Caco-2 (cell line): ENCODE data around the gene SIPA1. TPM values are rescaled to one million over a fixed set of nuclear protein-coding genes. Genes with fewer than 3 reads are reported as not detected.

ENCODE experiments used
- BruUV-seq: library from RNA; stranded (reverse); fragments of 400-500 nt; replicated peaks from 2 replicates; lab custom pipeline; 2021; lab: Mats Ljungman, UMichigan
- CTCF ChIA-PET: fragments of 300-600 bp; sonication (Branson Sonifier 250); formaldehyde crosslinking; loops from one replicate; lab custom pipeline; 2022; ENCODE audit warnings: antibody characterized with exemption; lab: Charles Lee
- POLR2A ChIA-PET: fragments of 300-600 bp; sonication (Branson Sonifier 250); formaldehyde crosslinking; loops from one replicate; lab custom pipeline; 2022; ENCODE audit warnings: antibody characterized with exemption; lab: Charles Lee
- DNase-seq, 2 experiments: peaks; one replicate each; pipeline versions ENCODE4 v3.0.0 to v3.0.0-alpha.2; 2020 to 2022
- H3K27me3 ChIP-seq: replicated peaks from 2 replicates; pipeline ENCODE4 v1.6.0; 2011; ENCODE audit warnings: low read length; ENCODE audit not compliant: control insufficient read depth, insufficient read depth
- H3K36me3 ChIP-seq: 2 replicates; pipeline ENCODE4 v1.5.1; 2011; ENCODE audit warnings: low read length; ENCODE audit not compliant: control insufficient read depth, insufficient read depth
- H3K4me1 ChIP-seq: fragments of 250-450 bp; sonication (Bioruptor Pico); 2 replicates; pipeline ENCODE4 v1.5.1; 2020; ENCODE audit warnings: mild to moderate bottlenecking
- H3K4me3 ChIP-seq: 2 replicates; pipeline ENCODE4 v1.5.1; 2011; ENCODE audit warnings: low read depth, mild to moderate bottlenecking, control low read depth, low read length
- H3K9me3 ChIP-seq: fragments of 250-450 bp; sonication (Bioruptor Pico); 2 replicates; pipeline ENCODE4 v1.5.1; 2020; ENCODE audit warnings: mild to moderate bottlenecking, moderate library complexity
- H3K27ac Mint-ChIP-seq: one replicate; pipeline ENCODE4 v1.8.0; 2022; ENCODE audit warnings: mixed read lengths; ENCODE audit not compliant: unreplicated experiment
- H3K27me3 Mint-ChIP-seq: one replicate; pipeline ENCODE4 v1.8.0; 2022; ENCODE audit warnings: mixed read lengths; ENCODE audit not compliant: insufficient read depth, unreplicated experiment
- H3K36me3 Mint-ChIP-seq: one replicate; pipeline ENCODE4 v1.8.0; 2022; ENCODE audit warnings: mild to moderate bottlenecking, mixed read lengths; ENCODE audit not compliant: insufficient read depth, unreplicated experiment
- H3K4me1 Mint-ChIP-seq: one replicate; pipeline ENCODE4 v1.8.0; 2022; ENCODE audit warnings: low read depth, mixed read lengths; ENCODE audit not compliant: unreplicated experiment
- H3K4me3 Mint-ChIP-seq: one replicate; pipeline ENCODE4 v1.8.0; 2022; ENCODE audit warnings: mild to moderate bottlenecking, moderate library complexity, mixed read lengths; ENCODE audit not compliant: unreplicated experiment
- H3K9me3 Mint-ChIP-seq: one replicate; pipeline ENCODE4 v1.8.0; 2022; ENCODE audit warnings: mixed read lengths; ENCODE audit not compliant: unreplicated experiment
- intact Hi-C: fragments of 100-400 bp; cut with micrococcal nuclease; formaldehyde crosslinking; loops from one replicate; pipeline ENCODE4 v1.10.0; 2022; ENCODE audit not compliant: unreplicated experiment
- total RNA-seq: library from RNA; stranded (reverse); gene quantifications from 2 replicates; pipeline ENCODE4 v1.2.3, GENCODE V29; 2022
- TF ChIP-seq, protein P1 (sequence below), 2 experiments: fragments of 200-600 bp in 1 of 2; IDR thresholded peaks; 1 replicate in 1 of 2; 2 replicates in 1 of 2; pipeline versions ENCODE4 v1.5.1 to v1.8.0; 2011 to 2022; ENCODE audit warnings: antibody characterized with exemption in 1 of 2, control low read depth in 1 of 2, inconsistent platforms in 1 of 2, low read depth in 1 of 2, low read length in 1 of 2, mild to moderate bottlenecking in 1 of 2, moderate library complexity in 1 of 2; ENCODE audit not compliant: insufficient read depth in 1 of 2, severe bottlenecking in 1 of 2, unreplicated experiment in 1 of 2

Gene SIPA1
- total RNA-seq, 1 experiment from 2014 or later: 30.5 TPM

DNA sequence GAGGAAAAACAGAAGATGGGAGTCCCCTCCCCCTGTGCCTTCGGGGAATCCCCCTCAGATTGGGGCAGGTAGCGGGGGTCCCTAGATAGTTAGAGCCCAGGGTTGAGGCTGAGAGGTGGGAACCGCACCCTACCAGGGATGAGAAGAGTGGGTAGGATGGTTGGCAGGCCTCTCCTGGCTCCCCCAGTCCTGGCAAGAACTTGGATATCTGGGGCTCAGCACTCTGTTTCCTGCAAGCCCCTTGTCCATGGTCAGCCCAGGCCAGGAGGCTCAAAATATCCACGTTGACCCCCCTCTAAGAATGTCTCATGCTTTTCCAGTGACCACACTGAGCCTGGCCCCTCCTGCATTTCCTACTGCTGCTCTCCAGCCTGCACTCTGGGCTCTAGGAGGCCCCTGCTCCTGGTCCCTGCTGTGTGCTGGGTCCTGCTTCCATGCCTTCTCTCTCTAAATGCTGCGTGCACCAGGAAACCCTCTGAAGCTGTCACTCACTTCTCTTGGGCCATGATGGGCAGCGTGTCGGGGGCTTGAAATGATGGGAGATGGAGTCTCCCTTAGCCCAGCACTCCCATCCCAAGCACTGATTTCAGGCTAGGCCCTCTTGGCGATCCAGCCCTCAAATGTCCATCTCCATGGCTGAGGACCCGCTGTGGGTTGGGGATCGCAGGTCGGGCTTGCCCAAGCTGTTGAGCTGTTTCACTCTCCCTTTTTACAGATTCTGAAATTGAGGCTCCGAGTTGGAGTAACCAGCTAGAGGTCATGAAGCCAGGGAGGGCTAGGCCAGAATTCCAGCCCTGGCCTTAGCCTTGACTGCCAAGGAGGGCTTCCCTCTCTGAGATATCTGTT lies 25.9 kb upstream of the SIPA1 start:
- Histone ChIP-seq H3K27me3 (no peaks in the 10 kb centered on the region), H3K4me1 (peaks cover 25% of the 10 kb centered on the region), H3K4me3 (no peak overlapping the region), H3K36me3 (peaks cover 7% of the 10 kb centered on the region), H3K9me3 (no peaks in the 10 kb centered on the region)
- H3K9me3 Mint-ChIP-seq: no peaks in the 10 kb centered on the region
- intact Hi-C loops: no loop called here
- H3K4me1 Mint-ChIP-seq: peaks cover 30% of the 10 kb centered on the region
- ChIA-PET POLR2A (interaction anchor here (0.7 kb wide), 1 partner anchor 40 kb away, joined by 3 read pairs; the partner anchor contains the start of gene FAM89B), CTCF (interaction anchor here (1.0 kb wide), 1 partner anchor 17 kb away, joined by 3 read pairs; no protein-coding TSS in a partner anchor)
- H3K27ac Mint-ChIP-seq: peak overlapping the region; percentile 72
- TF ChIP-seq, protein P1, sequence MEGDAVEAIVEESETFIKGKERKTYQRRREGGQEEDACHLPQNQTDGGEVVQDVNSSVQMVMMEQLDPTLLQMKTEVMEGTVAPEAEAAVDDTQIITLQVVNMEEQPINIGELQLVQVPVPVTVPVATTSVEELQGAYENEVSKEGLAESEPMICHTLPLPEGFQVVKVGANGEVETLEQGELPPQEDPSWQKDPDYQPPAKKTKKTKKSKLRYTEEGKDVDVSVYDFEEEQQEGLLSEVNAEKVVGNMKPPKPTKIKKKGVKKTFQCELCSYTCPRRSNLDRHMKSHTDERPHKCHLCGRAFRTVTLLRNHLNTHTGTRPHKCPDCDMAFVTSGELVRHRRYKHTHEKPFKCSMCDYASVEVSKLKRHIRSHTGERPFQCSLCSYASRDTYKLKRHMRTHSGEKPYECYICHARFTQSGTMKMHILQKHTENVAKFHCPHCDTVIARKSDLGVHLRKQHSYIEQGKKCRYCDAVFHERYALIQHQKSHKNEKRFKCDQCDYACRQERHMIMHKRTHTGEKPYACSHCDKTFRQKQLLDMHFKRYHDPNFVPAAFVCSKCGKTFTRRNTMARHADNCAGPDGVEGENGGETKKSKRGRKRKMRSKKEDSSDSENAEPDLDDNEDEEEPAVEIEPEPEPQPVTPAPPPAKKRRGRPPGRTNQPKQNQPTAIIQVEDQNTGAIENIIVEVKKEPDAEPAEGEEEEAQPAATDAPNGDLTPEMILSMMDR (IDR thresholded peaks at IDR 0.05; ENCODE audit: insufficient read depth in 1 of 2, low read depth in 1 of 2, low read length in 1 of 2, severe bottlenecking in 1 of 2, unreplicated experiment in 1 of 2): no peak
- BruUV-seq: no TSS peak
- H3K36me3 Mint-ChIP-seq: peaks cover 59% of the 10 kb centered on the region
- H3K4me3 Mint-ChIP-seq: peak overlapping the region; percentile 96
- no peak for DNase-seq
- H3K27me3 Mint-ChIP-seq: no peaks in the 10 kb centered on the region

DNA sequence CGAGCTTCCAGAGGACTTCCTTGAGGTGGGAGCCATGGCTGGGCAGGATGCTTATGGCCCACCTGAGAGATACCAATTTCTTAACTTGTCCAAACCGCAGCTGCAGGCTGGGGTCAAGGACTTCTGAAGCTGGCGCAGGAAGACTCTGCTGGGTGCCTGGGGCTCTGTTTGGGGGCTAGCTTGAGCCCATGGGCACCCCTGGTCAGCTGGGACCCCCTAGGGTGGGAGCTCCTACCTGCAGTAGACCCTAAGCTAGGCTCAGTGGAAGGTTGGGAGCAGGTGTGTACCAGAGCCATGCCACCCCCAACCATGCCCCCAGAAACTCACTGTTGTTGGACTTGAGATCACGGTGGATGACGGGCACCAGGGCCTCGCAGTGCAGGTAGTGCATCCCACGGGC lies 25.2 kb upstream of the SIPA1 start:
- ChIA-PET CTCF (interaction anchor here (0.5 to 1.0 kb wide), 2 partner anchors 18 to 60 kb away, joined by 3 to 4 read pairs; no protein-coding TSS in a partner anchor), POLR2A (interaction anchor here (0.7 kb wide), 1 partner anchor 40 kb away, joined by 3 read pairs; the partner anchor contains the start of gene FAM89B)
- Mint-ChIP-seq H3K9me3 (no peaks in the 10 kb centered on the region), H3K4me1 (peaks cover 31% of the 10 kb centered on the region), H3K36me3 (peaks cover 59% of the 10 kb centered on the region), H3K27me3 (no peaks in the 10 kb centered on the region), H3K27ac (peak overlapping the region; percentile 72), H3K4me3 (peak overlapping the region; percentile 96)
- Histone ChIP-seq H3K4me3 (peak overlapping the region; percentile 91), H3K9me3 (no peaks in the 10 kb centered on the region), H3K27me3 (no peaks in the 10 kb centered on the region), H3K36me3 (peaks cover 7% of the 10 kb centered on the region), H3K4me1 (peaks cover 23% of the 10 kb centered on the region)
- no TSS peak for BruUV-seq
- intact Hi-C loops: no loop called here
- TF ChIP-seq, protein P1 (IDR thresholded peaks at IDR 0.05; ENCODE audit: insufficient read depth in 1 of 2, low read depth in 1 of 2, low read length in 1 of 2, severe bottlenecking in 1 of 2, unreplicated experiment in 1 of 2): no peak
- DNase-seq: no peak

DNA sequence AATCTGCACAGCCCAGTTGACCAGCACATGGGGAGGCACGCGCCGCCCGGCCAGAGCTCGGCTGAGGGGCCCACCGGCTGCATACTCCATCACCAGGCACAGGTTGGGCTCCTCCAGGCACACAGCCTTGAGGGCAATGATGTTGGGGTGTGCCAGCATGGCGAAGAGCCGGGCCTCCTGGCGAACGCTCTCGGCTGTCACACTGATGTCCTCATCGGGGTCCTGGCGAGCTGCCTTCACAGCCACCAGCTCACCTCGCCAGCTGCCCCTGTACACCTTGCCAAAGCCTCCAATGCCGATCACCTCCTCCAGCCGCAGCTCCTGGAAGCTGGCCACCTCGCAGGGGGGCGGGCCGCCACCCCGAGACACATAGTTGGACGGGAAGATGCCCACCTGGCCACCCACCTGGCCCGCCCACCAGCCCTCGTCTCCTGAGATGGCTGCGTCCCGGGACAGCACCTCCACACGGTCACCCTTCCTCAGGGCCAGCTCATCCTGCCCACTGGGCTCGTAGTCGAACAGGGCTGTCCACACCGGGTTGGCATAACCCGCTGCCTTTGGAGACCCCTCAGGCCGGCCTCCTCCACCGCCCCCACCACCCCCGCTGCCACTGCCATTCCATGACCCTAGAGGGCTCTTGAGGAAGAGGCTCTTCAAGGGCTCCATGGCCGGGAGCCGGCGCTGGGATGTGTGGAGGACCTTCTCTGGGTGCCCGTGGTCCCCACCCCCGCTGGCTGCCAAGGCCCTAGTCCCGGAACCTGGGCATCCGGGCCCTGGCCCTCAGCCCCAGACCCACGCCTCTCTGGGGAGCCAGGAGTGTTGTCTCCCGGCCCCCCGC lies 24.6 kb upstream of the SIPA1 start:
- ChIA-PET POLR2A (interaction anchor here (0.7 kb wide), 1 partner anchor 29 kb away, joined by 3 read pairs; no protein-coding TSS in a partner anchor), CTCF (interaction anchor here (0.5 to 1.0 kb wide), 2 partner anchors 19 to 60 kb away, joined by 3 to 4 read pairs; no protein-coding TSS in a partner anchor)
- no peak for DNase-seq

More for the DNA sequence above, 24.6 kb upstream of the SIPA1 start:
- Histone ChIP-seq H3K9me3 (no peaks in the 10 kb centered on the region), H3K4me1 (peaks cover 17% of the 10 kb centered on the region), H3K27me3 (no peaks in the 10 kb centered on the region), H3K4me3 (peak overlapping the region; percentile 91), H3K36me3 (peaks cover 7% of the 10 kb centered on the region)
- H3K27me3 Mint-ChIP-seq: no peaks in the 10 kb centered on the region
- peak overlapping the region; percentile 96 for H3K27ac Mint-ChIP-seq
- TF ChIP-seq, protein P1 (IDR thresholded peaks at IDR 0.05; ENCODE audit: insufficient read depth in 1 of 2, low read depth in 1 of 2, low read length in 1 of 2, severe bottlenecking in 1 of 2, unreplicated experiment in 1 of 2): no peak
- intact Hi-C loops: no loop called here
- peaks cover 57% of the 10 kb centered on the region for H3K36me3 Mint-ChIP-seq
- no peaks in the 10 kb centered on the region for H3K9me3 Mint-ChIP-seq
- TSS peak; percentile 38 for BruUV-seq
- H3K4me3 Mint-ChIP-seq: peak overlapping the region; percentile 96
- peaks cover 31% of the 10 kb centered on the region for H3K4me1 Mint-ChIP-seq
